Measurements from ENCODE around the gene UBQLNL.

DNA sequence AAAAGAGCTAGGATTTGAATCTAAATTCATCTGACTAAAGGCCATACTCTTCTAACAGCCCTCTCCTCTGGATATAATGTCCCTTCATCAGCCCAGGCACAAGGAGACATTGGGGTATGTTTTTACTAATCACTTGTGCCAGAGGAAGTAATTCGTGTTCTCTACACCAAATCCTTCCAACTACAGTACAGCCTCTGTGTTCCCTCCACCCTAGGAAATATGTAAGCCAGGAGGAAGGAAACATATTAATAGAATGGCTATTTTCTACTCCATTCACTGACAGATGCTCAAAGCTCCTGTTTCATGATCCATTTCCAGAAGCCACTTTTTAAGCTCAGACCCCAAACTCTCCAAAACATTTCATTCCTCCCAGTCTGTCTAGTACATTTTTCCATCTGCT, 12.0 kb upstream of the UBQLNL start:
- no peak for TF ChIP-seq CTCF (IDR thresholded peaks at IDR 0.05; ENCODE audit: borderline replicate concordance, extremely low read depth, low read length, poor library complexity, severe bottlenecking)
- TF ChIP-seq EZH2 (IDR thresholded peaks at IDR 0.05; ENCODE audit: borderline replicate concordance, low read depth, low read length, severe bottlenecking) = no peak
